Hematopoietic multipotent progenitor cell treated with erythropoietin and hydrocortisone succinate and interleukin-3 and kit ligand, for 8 days (in vitro differentiated cells): ENCODE results near the gene OSCP1.

Experiments used
- DNase-seq: peaks from one replicate; pipeline ENCODE4 v3.0.0-alpha.2; 2015

OSCP1 gene

GRCh38 chr1:36446271-36446670 is 4.0 kb downstream of the OSCP1 start:
- DNase-seq: peak; percentile 58

- DNase-seq: no peak
Observed at GRCh38 chr1:36443297-36443696, 7.0 kb downstream of the OSCP1 start.

- DNase-seq: no peak
Observed at GRCh38 chr1:36442337-36442736, 7.9 kb downstream of the OSCP1 start.

GRCh38 chr1:36440646-36441045 is 9.6 kb downstream of the OSCP1 start:
- no peak for DNase-seq

GRCh38 chr1:36440044-36440443 is 10.2 kb downstream of the OSCP1 start:
- DNase-seq: no peak

DNA sequence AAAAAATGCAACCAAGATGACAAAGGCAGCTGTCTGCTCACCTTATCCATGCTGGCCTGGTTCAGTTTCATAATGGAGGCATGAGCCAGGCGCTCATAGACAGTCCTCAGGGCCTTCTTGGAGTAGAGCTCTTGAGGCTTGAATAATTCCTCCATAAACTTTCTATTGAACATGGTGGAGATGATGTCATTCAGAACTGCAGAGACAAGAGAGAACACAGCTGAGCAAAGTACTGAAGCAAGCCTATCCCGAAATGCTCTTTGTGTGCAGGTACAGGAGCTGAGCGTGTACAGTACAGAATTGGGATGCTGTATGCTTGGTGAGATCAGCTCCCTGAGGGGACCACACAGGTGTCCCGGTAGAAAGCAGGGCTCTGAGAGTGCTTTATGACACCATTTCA is 11.5 kb downstream of the OSCP1 start:
- DNase-seq: no peak

DNA sequence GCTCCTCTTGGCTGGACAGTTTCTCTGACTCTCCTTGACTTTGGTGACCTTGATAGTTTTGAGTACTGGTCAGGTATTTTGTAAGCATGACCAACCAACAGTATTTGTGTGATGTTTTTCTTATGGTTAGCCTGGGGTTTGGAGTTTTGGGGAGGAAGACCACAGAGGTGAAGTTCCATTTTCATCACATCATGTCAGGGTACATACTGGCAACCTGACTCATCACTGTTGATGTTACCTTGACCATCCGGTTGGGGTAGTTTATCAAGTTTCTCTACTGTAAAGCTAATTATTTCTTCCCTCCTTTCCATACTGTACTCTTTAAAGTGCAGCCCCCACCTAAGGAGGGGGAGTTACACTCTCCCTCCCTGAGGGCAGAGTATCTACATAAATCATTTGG is 13.4 kb downstream of the OSCP1 start:
- DNase-seq: no peak

GRCh38 chr1:36433102-36433501 is 17.1 kb downstream of the OSCP1 start:
- DNase-seq: no peak

DNA sequence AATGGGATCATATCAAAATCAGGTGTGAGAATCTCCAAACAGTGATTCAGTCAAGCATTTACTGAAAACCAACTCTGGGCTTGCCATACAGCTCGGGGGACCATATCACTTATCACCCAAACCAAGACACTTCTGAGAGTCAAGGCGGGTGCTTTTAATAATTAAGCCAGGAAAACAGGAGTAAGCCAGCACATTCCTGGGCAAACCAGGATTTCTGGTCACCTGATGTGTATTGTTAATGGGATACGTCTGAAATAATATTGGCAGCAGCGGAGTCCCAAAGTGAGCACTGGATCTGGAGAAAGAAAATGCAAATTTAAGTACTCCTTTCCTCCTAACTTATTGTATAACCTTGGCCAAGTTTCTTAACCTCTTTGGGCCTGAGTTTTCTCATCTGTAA is 17.6 kb downstream of the OSCP1 start:
- no peak for DNase-seq

- no peak for DNase-seq
Observed at GRCh38 chr1:36425791-36426190, 24.5 kb downstream of the OSCP1 start.

GRCh38 chr1:36421649-36422048 is 28.6 kb downstream of the OSCP1 start:
- no peak for DNase-seq

GRCh38 chr1:36420836-36421317 is 29.4 kb downstream of the OSCP1 start:
- peak; percentile 83 for DNase-seq

DNA sequence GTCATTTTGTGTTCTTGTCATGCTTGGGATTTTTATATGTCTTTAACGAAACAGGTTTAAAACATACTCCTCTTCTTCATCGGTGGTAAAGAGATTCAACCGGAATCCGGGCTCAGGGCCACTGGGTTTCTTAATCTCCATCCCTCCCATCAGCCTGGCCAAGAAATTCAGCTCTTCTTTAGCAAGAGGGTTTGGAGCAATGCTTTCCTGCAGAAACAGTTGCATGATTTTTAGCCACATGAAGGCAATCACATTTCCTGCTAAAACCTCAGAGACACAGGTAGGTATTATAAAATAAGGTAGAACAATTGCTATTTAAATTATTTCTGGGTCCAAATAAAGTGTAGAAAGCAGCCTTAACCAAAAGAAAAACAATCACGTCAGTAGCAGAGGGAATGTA is 29.8 kb downstream of the OSCP1 start:
- no peak for DNase-seq

DNA sequence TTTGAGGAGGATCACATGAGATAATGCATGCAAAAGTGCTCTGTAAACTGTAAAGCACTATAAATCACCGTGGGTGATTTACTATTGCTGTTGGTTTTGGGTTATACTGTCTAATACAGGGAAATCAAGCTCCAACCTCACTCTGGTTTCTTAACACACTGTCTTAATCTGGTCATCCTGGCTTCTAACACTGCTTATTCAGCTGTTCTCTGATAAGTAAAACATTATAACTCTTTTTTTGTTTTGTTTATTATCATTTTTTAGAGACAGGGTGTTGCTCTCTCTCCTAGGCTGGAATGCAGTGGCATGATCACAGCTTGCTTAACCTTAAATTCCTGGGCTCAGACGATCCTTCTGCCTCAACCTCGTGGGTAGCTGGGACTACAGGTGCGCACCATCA is 30.7 kb downstream of the OSCP1 start:
- no peak for DNase-seq

GRCh38 chr1:36419140-36419539 is 31.1 kb downstream of the OSCP1 start:
- DNase-seq: no peak

DNA sequence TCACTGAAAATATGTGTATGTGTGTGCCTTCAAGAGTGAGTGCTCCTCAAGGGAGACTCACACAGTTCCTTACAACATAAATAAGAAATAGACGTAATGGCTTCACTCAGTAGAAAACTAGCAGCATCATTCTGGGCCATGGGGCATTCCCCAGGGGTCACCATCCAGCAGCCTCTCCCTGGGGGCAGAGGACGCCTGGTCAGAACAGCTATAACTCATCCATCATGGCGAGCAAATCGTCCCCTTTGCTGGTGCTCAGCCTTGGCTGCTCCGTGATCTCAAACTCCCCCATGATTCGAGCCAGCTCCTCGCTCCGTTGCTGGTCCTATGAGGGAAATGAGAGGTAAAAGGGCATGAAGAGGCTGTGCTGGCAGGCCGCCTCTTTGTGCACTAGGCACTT is 32.3 kb downstream of the OSCP1 start:
- DNase-seq: no peak

DNA sequence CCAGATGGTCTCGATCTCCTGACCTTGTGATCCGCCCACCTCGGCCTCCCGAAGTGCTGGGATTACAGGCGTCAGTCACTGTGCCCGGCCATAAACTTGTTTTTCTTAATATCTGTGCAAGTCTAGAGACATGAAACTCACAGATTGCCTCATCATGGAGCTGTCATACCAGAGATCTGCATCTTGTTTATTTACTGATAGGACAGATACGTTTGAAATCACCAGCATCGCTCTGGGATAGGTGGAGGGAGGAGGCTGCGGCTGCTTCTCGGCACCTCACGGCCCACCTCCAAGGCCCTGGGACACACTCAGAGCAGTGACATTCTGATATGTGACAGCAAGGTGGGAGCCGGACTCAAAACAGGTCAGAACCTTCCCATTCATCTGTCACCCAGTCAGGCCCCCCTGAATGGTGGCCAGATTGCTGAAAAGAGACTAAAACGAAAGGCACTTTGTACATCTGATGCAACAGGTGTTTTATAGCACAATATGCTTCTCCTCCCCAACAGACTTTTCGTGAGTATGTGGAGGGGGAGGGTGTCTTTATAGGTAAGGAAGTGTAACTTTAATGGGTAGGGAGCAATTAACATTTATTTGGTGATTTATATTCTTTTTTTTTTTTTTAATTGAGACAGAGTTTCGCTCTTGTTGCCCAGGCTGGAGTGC is 34.5 kb downstream of the OSCP1 start:
- no peak for DNase-seq

DNA sequence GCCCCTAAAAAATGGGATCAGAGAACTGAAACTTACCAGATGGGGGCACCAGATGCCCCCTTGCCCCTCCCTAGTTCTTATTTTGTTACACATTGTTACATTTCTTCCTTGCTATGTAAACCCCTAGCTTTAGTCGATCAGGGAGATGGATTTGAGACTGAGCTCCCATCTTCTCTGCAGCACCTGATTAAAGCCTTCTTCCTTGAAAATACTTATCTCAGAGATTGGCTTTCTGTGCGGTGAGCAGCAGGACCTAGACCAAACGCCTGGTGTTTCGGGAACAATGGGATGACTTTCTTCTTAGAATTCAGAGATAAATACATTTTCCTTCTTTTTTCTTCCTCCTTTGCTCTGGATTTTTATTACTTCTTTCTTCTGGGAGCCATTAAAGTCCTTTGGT is 35.9 kb downstream of the OSCP1 start:
- DNase-seq: no peak

- peak; percentile 85 for DNase-seq
Observed at GRCh38 chr1:36411674-36412648, 38.3 kb downstream of the OSCP1 start.

GRCh38 chr1:36408479-36408878 is 41.8 kb downstream of the OSCP1 start:
- DNase-seq: no peak

- DNase-seq: no peak
Observed at GRCh38 chr1:36406440-36406839, 43.8 kb downstream of the OSCP1 start.

- DNase-seq: no peak
Observed at GRCh38 chr1:36402504-36402890, 47.8 kb downstream of the OSCP1 start.

DNA sequence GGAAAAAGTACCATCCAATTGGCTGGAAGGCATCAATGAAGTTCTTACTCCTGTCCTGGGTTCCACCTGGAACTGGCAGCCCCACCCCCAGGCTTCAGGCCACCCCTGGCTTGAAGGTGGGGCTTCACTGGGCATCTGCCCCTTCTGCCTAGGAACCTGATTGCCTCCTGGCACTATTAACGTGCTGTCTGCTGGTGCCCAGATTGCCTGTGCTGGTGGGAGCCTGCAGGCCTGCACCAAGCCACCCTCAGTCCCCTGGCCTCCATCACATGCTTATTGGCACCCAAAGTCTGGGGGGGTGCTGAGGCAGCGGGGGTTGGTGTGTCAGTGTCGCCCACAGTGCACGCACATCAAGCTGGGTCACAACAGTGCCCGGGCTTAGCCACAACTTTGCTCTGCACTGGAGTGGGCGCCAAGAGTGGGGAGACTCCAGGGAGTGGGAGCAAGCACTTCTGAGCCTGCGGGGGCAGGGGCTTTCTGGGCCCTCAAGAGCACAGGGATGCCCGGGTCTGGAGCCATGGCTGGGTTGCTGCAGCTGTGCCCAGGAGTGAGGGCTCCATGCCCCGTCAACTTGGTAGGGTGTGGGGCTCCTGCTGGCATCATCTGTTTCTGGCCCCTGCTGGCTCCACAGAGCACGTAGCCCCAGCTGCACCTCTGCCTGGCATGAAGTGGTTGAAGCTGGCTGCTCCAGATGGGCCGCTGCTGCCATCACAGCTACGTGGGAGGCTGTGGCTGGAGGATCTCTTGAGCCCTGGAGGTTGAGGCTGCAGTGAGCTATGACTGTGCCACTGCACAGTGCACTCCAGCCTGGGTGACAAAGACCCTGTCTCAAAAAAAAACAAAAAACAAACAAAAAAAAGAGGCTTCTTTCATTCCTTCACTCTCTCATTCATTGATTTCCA is 48.4 kb downstream of the OSCP1 start:
- no peak for DNase-seq
